Bronchial epithelial cell (primary cell): Measurements from ENCODE around the gene WT1. TPM values are rescaled to one million over a fixed set of nuclear protein-coding genes. Genes with fewer than 3 reads are reported as not detected.
"Not testable (repeated sequence)": the region's sequence is repeated elsewhere in the genome, so short reads cannot be mapped to it uniquely, and the experiment has no call there.

Experiments
- DNase-seq: peaks from one replicate; pipeline ENCODE4 v3.0.0-alpha.2; 2010; ENCODE audit warnings: low read depth
- FAIRE-seq: peaks from 2 replicates; lab custom pipeline; 2011; peaks lifted over from hg19 to GRCh38; lab: Jason Lieb, UNC
- H3K27me3 ChIP-seq: 2 replicates; pipeline ENCODE4 v1.5.1; 2011; ENCODE audit warnings: low read length; ENCODE audit not compliant: control insufficient read depth, insufficient read depth
- H3K36me3 ChIP-seq: 2 replicates; pipeline ENCODE4 v1.5.1; 2011; ENCODE audit warnings: low read length; ENCODE audit not compliant: control insufficient read depth, insufficient read depth
- H3K4me3 ChIP-seq: 2 replicates; pipeline ENCODE4 v1.5.1; 2011; ENCODE audit warnings: mild to moderate bottlenecking, low read depth, low read length, control low read depth
- total RNA-seq: library from RNA; depleted of rRNA; stranded (reverse); fragments of >200 nt; gene quantifications from 2 replicates; pipeline ENCODE4 v1.2.1, GENCODE V29; 2014
- TF ChIP-seq, protein P1 (sequence below): IDR thresholded peaks from 2 replicates; pipeline ENCODE4 v1.5.1; 2011; ENCODE audit warnings: mild to moderate bottlenecking, moderate library complexity, low read length, control low read depth, inconsistent platforms; ENCODE audit not compliant: insufficient read depth, severe bottlenecking

Gene WT1
- total RNA-seq, 1 donor from 2014 or later: not detected

DNA sequence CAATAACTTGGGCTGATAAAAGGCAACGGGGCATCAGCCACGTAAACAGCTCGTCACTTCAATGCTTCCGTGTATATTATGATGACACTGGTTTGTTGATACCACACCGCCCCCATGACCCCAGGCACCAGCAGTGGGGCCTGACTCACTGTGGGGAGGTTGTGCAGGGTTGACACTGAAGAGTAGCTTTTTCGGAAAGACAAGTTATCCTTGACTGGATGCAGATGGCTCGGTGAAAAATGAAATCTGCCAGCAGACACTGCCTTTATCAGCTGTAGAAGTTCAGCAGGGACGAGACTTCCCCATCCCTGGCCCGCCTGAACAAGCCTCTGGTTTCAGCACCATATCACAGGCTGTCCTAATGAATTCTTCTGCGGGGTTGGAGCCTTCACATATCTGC lies 55.6 kb downstream of the WT1 start:
- TF ChIP-seq, protein P1, sequence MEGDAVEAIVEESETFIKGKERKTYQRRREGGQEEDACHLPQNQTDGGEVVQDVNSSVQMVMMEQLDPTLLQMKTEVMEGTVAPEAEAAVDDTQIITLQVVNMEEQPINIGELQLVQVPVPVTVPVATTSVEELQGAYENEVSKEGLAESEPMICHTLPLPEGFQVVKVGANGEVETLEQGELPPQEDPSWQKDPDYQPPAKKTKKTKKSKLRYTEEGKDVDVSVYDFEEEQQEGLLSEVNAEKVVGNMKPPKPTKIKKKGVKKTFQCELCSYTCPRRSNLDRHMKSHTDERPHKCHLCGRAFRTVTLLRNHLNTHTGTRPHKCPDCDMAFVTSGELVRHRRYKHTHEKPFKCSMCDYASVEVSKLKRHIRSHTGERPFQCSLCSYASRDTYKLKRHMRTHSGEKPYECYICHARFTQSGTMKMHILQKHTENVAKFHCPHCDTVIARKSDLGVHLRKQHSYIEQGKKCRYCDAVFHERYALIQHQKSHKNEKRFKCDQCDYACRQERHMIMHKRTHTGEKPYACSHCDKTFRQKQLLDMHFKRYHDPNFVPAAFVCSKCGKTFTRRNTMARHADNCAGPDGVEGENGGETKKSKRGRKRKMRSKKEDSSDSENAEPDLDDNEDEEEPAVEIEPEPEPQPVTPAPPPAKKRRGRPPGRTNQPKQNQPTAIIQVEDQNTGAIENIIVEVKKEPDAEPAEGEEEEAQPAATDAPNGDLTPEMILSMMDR: no peak
- no peak for DNase-seq
- Histone ChIP-seq H3K4me3 (no peak overlapping the region), H3K27me3 (no peaks in the 10 kb centered on the region), H3K36me3 (no peaks in the 10 kb centered on the region)
- peak; percentile 7 for FAIRE-seq

GRCh38 chr11:32375826-32376225 lies 59.5 kb downstream of the WT1 start:
- no peak for FAIRE-seq
- H3K36me3 ChIP-seq: no peaks in the 10 kb centered on the region
- no peak for DNase-seq
- H3K4me3 ChIP-seq: no peak overlapping the region
- TF ChIP-seq, protein P1: no peak
- no peaks in the 10 kb centered on the region for H3K27me3 ChIP-seq

- FAIRE-seq (no peak), DNase-seq (no peak)
- Histone ChIP-seq H3K4me3 (no peak overlapping the region), H3K27me3 (no peaks in the 10 kb centered on the region), H3K36me3 (no peaks in the 10 kb centered on the region)
- TF ChIP-seq, protein P1: peak; percentile 14
Observed at GRCh38 chr11:32374261-32374711, 61.1 kb downstream of the WT1 start.

DNA sequence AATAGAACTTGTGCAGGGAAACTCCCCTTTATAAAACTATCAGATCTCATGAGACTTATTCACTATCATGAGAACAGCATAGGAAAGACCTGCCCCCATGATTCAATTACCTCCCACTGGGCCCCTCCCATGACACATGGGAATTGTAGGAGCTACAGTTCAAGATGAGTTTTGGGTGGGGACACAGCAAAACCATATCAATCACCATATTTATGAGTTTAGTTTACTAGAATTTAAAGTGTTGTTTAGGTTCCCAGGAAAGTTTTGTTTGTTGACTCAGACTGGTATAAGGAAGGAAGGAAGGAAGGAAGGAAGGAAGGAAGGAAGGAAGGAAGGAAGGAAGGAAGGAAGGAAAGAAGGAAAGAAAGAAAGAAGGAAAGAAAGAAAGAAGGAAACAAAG lies 65.4 kb downstream of the WT1 start:
- H3K36me3 ChIP-seq, H3K4me3 ChIP-seq, FAIRE-seq, DNase-seq, H3K27me3 ChIP-seq: not testable (repeated sequence)

GRCh38 chr11:32366666-32367065 lies 68.7 kb downstream of the WT1 start:
- Histone ChIP-seq H3K36me3 (no peaks in the 10 kb centered on the region), H3K4me3 (no peak overlapping the region), H3K27me3 (no peaks in the 10 kb centered on the region)
- TF ChIP-seq, protein P1: no peak
- DNase-seq (no peak), FAIRE-seq (no peak)

DNA sequence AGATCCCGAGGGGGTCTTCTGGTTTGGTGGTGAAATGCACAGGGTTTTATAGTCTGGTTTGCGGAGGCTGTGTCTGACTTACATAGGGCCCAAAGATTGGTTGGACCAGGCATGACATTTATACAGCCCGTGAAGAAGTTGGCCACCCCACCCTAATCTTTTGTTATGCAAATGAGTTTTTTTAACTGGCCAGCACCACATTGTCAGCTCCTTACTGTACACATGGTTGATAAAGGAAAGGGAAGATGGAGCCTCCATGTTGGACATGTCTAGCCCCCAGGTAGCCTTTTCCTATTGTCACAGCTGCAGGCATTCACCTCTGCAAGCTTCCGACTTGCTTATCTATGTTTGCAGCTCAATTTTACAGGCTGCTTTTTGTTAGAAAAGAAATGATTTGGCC lies 70.1 kb downstream of the WT1 start:
- TF ChIP-seq, protein P1: no peak
- DNase-seq (no peak), FAIRE-seq (no peak)
- no peaks in the 10 kb centered on the region for H3K36me3 ChIP-seq
- H3K27me3 ChIP-seq: no peaks in the 10 kb centered on the region
- H3K4me3 ChIP-seq: no peak overlapping the region
